ENCODE data around the gene CASP1.
A peak's percentile ranks its signal among the peaks of the same experiment; 100 is the strongest.

Gene CASP1

DNA sequence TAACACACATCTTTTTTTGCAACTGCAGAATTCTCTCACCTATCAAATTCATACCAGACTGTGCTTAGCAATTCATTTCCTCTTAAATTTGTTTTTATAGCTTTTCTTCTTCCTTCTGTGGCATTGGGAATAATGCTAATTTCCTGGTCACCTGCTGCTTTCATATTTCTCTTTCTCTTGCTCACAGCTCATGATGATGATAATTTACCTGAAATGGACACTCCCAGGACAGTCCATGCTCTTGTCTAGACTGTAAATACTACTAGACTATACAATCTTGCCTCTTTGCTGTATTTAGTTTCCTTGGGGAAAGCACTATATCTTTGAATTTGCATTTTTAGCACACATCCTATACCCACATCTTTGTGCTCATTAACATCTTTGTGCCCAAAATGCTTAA is 27.5 kb downstream of the CASP1 start:
- Histone ChIP-seq H3K4me3 (ENCODE audit: low read length) (no peak overlapping the region), H3K36me3 (ENCODE audit: control insufficient read depth, insufficient read depth, low read length, severe bottlenecking) (no peaks in the 10 kb centered on the region), H3K9ac (ENCODE audit: low read length) (no peak overlapping the region), H3K27me3 (replicated peaks; ENCODE audit: control insufficient read depth, insufficient read depth, low read length) (no peaks in the 10 kb centered on the region), H3K4me1 (ENCODE audit: control insufficient read depth, insufficient read depth, low read length) (peaks cover 18% of the 10 kb centered on the region), H3K9me3 (ENCODE audit: control insufficient read depth, low read length) (no peaks in the 10 kb centered on the region)
- no peak for DNase-seq (ENCODE audit: low read depth)

- no peaks in the 10 kb centered on the region for H3K9me3 ChIP-seq (ENCODE audit: control insufficient read depth, low read length)
- H3K4me1 ChIP-seq (ENCODE audit: control insufficient read depth, insufficient read depth, low read length): peaks cover 18% of the 10 kb centered on the region
- no peak for DNase-seq (ENCODE audit: low read depth)
- no peak overlapping the region for H3K9ac ChIP-seq (ENCODE audit: low read length)
- H3K27me3 ChIP-seq (replicated peaks; ENCODE audit: control insufficient read depth, insufficient read depth, low read length): no peaks in the 10 kb centered on the region
- no peaks in the 10 kb centered on the region for H3K36me3 ChIP-seq (ENCODE audit: control insufficient read depth, insufficient read depth, low read length, severe bottlenecking)
- H3K4me3 ChIP-seq (ENCODE audit: low read length): no peak overlapping the region
Observed at GRCh38 chr11:105005451-105005845, 29.5 kb downstream of the CASP1 start.

DNA sequence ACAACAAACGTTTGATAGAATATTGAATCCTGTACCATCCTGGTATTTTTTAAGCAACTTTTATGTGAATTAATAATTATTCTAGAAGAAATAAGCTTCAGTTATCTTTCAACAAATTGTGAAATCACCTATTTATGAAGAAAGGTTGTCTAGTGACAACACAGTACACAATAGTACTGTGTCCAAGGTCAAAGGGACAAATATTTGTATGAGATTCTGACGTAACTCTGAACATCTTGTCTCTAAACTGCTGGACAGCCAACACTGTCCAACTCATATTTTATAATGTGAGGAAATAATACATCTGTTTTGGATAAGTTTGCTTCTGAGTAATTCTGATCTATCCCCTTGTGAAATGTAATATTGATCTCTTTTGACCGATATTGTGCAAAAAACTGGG is 30.9 kb downstream of the CASP1 start:
- Histone ChIP-seq H3K27me3 (replicated peaks; ENCODE audit: control insufficient read depth, insufficient read depth, low read length) (no peaks in the 10 kb centered on the region), H3K4me3 (ENCODE audit: low read length) (no peak overlapping the region), H3K36me3 (ENCODE audit: control insufficient read depth, insufficient read depth, low read length, severe bottlenecking) (no peaks in the 10 kb centered on the region), H3K4me1 (ENCODE audit: control insufficient read depth, insufficient read depth, low read length) (peaks cover 18% of the 10 kb centered on the region), H3K9ac (ENCODE audit: low read length) (no peak overlapping the region), H3K9me3 (ENCODE audit: control insufficient read depth, low read length) (no peaks in the 10 kb centered on the region)
- peak; percentile 31 for DNase-seq (ENCODE audit: low read depth)

GRCh38 chr11:105003151-105003550 is 31.8 kb downstream of the CASP1 start:
- H3K9ac ChIP-seq (ENCODE audit: low read length): no peak overlapping the region

GRCh38 chr11:105000797-105001196 is 34.1 kb downstream of the CASP1 start:
- no peak overlapping the region for H3K9ac ChIP-seq (ENCODE audit: low read length)
- no peaks in the 10 kb centered on the region for H3K36me3 ChIP-seq (ENCODE audit: control insufficient read depth, insufficient read depth, low read length, severe bottlenecking)
- no peak for DNase-seq (ENCODE audit: low read depth)
- H3K9me3 ChIP-seq (ENCODE audit: control insufficient read depth, low read length): no peaks in the 10 kb centered on the region
- no peak overlapping the region for H3K4me3 ChIP-seq (ENCODE audit: low read length)
- H3K27me3 ChIP-seq (replicated peaks; ENCODE audit: control insufficient read depth, insufficient read depth, low read length): no peaks in the 10 kb centered on the region
- H3K4me1 ChIP-seq (ENCODE audit: control insufficient read depth, insufficient read depth, low read length): peaks cover 22% of the 10 kb centered on the region

More at GRCh38 chr11:105003151-105003550, 31.8 kb downstream of the CASP1 start:
- H3K9me3 ChIP-seq (ENCODE audit: control insufficient read depth, low read length): no peaks in the 10 kb centered on the region
- H3K36me3 ChIP-seq (ENCODE audit: control insufficient read depth, insufficient read depth, low read length, severe bottlenecking): no peaks in the 10 kb centered on the region
- DNase-seq (ENCODE audit: low read depth): no peak
- H3K4me1 ChIP-seq (ENCODE audit: control insufficient read depth, insufficient read depth, low read length): peaks cover 18% of the 10 kb centered on the region
- no peak overlapping the region for H3K4me3 ChIP-seq (ENCODE audit: low read length)
- H3K27me3 ChIP-seq (replicated peaks; ENCODE audit: control insufficient read depth, insufficient read depth, low read length): no peaks in the 10 kb centered on the region

- Histone ChIP-seq H3K4me1 (ENCODE audit: control insufficient read depth, insufficient read depth, low read length) (peaks cover 18% of the 10 kb centered on the region), H3K4me3 (ENCODE audit: low read length) (no peak overlapping the region), H3K9ac (ENCODE audit: low read length) (no peak overlapping the region), H3K27me3 (replicated peaks; ENCODE audit: control insufficient read depth, insufficient read depth, low read length) (no peaks in the 10 kb centered on the region), H3K36me3 (ENCODE audit: control insufficient read depth, insufficient read depth, low read length, severe bottlenecking) (no peaks in the 10 kb centered on the region), H3K9me3 (ENCODE audit: control insufficient read depth, low read length) (no peaks in the 10 kb centered on the region)
- DNase-seq (ENCODE audit: low read depth): no peak
Observed at GRCh38 chr11:105000167-105000566, 34.8 kb downstream of the CASP1 start.

GRCh38 chr11:104999721-105000120 is 35.2 kb downstream of the CASP1 start:
- Histone ChIP-seq H3K36me3 (ENCODE audit: control insufficient read depth, insufficient read depth, low read length, severe bottlenecking) (no peaks in the 10 kb centered on the region), H3K4me3 (ENCODE audit: low read length) (no peak overlapping the region), H3K9me3 (ENCODE audit: control insufficient read depth, low read length) (no peaks in the 10 kb centered on the region), H3K27me3 (replicated peaks; ENCODE audit: control insufficient read depth, insufficient read depth, low read length) (no peaks in the 10 kb centered on the region), H3K4me1 (ENCODE audit: control insufficient read depth, insufficient read depth, low read length) (peaks cover 15% of the 10 kb centered on the region), H3K9ac (ENCODE audit: low read length) (no peak overlapping the region)
- DNase-seq (ENCODE audit: low read depth): no peak

GRCh38 chr11:104997288-104997687 is 37.7 kb downstream of the CASP1 start:
- peak overlapping the region; percentile 42 for H3K4me3 ChIP-seq (ENCODE audit: low read length)
- H3K4me1 ChIP-seq (ENCODE audit: control insufficient read depth, insufficient read depth, low read length): peaks cover 4% of the 10 kb centered on the region
- no peak overlapping the region for H3K9ac ChIP-seq (ENCODE audit: low read length)
- no peaks in the 10 kb centered on the region for H3K36me3 ChIP-seq (ENCODE audit: control insufficient read depth, insufficient read depth, low read length, severe bottlenecking)
- no peaks in the 10 kb centered on the region for H3K27me3 ChIP-seq (replicated peaks; ENCODE audit: control insufficient read depth, insufficient read depth, low read length)
- no peak for DNase-seq (ENCODE audit: low read depth)
- no peaks in the 10 kb centered on the region for H3K9me3 ChIP-seq (ENCODE audit: control insufficient read depth, low read length)

- DNase-seq (ENCODE audit: low read depth): no peak
- Histone ChIP-seq H3K27me3 (replicated peaks; ENCODE audit: control insufficient read depth, insufficient read depth, low read length) (no peaks in the 10 kb centered on the region), H3K4me3 (ENCODE audit: low read length) (no peak overlapping the region), H3K9ac (ENCODE audit: low read length) (no peak overlapping the region), H3K36me3 (ENCODE audit: control insufficient read depth, insufficient read depth, low read length, severe bottlenecking) (no peaks in the 10 kb centered on the region), H3K9me3 (ENCODE audit: control insufficient read depth, low read length) (no peaks in the 10 kb centered on the region), H3K4me1 (ENCODE audit: control insufficient read depth, insufficient read depth, low read length) (peaks cover 4% of the 10 kb centered on the region)
Observed at GRCh38 chr11:104995001-104995408, 39.9 kb downstream of the CASP1 start.

GRCh38 chr11:104992781-104993180 is 42.2 kb downstream of the CASP1 start:
- H3K27me3 ChIP-seq (replicated peaks; ENCODE audit: control insufficient read depth, insufficient read depth, low read length): no peaks in the 10 kb centered on the region

DNA sequence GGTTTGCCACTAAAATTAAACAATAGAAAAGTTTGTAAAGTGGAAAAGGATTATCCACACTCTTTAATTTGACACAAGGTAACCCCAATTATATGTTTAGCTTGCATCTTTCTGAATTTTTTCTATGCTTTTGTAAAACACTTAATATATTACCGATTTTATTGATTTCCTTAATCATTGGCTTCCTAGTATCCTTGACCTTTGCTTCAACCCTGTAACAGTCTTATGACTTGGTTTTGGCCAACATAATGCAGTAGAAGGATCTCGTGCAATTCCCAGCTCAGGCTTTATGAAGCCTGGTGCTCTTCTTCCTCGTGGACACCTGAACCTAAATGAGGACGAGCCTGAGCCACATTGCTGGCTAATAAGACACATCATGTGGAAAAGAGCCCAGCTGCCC is 43.0 kb downstream of the CASP1 start:
- Histone ChIP-seq H3K9me3 (ENCODE audit: control insufficient read depth, low read length) (peaks cover 9% of the 10 kb centered on the region), H3K27me3 (replicated peaks; ENCODE audit: control insufficient read depth, insufficient read depth, low read length) (no peaks in the 10 kb centered on the region), H3K36me3 (ENCODE audit: control insufficient read depth, insufficient read depth, low read length, severe bottlenecking) (no peaks in the 10 kb centered on the region), H3K9ac (ENCODE audit: low read length) (no peak overlapping the region), H3K4me3 (ENCODE audit: low read length) (no peak overlapping the region), H3K4me1 (ENCODE audit: control insufficient read depth, insufficient read depth, low read length) (no peaks in the 10 kb centered on the region)
- DNase-seq (ENCODE audit: low read depth): no peak

More at GRCh38 chr11:104992781-104993180, 42.2 kb downstream of the CASP1 start:
- no peaks in the 10 kb centered on the region for H3K36me3 ChIP-seq (ENCODE audit: control insufficient read depth, insufficient read depth, low read length, severe bottlenecking)
- H3K4me3 ChIP-seq (ENCODE audit: low read length): no peak overlapping the region
- H3K9ac ChIP-seq (ENCODE audit: low read length): no peak overlapping the region
- DNase-seq (ENCODE audit: low read depth): no peak
- peaks cover 9% of the 10 kb centered on the region for H3K9me3 ChIP-seq (ENCODE audit: control insufficient read depth, low read length)
- peaks cover 4% of the 10 kb centered on the region for H3K4me1 ChIP-seq (ENCODE audit: control insufficient read depth, insufficient read depth, low read length)

- peaks cover 9% of the 10 kb centered on the region for H3K9me3 ChIP-seq (ENCODE audit: control insufficient read depth, low read length)
- no peak overlapping the region for H3K9ac ChIP-seq (ENCODE audit: low read length)
- no peak overlapping the region for H3K4me3 ChIP-seq (ENCODE audit: low read length)
- DNase-seq (ENCODE audit: low read depth): no peak
- no peaks in the 10 kb centered on the region for H3K4me1 ChIP-seq (ENCODE audit: control insufficient read depth, insufficient read depth, low read length)
- no peaks in the 10 kb centered on the region for H3K27me3 ChIP-seq (replicated peaks; ENCODE audit: control insufficient read depth, insufficient read depth, low read length)
- H3K36me3 ChIP-seq (ENCODE audit: control insufficient read depth, insufficient read depth, low read length, severe bottlenecking): no peaks in the 10 kb centered on the region
Observed at GRCh38 chr11:104984808-104985207, 50.1 kb downstream of the CASP1 start.

All from adipocyte (in vitro differentiated cells).